AG04450 (cell line): ENCODE results near the gene RARB. TPM values are rescaled to one million over a fixed set of nuclear protein-coding genes. Genes with fewer than 3 reads are reported as not detected.

Experiments used
- CTCF ChIA-PET: fragments of 300-600, 350-600 bp; formaldehyde crosslinking; extraction: SDS; loops from one replicate; lab custom pipeline; 2022; ENCODE audit warnings: antibody characterized with exemption, inconsistent platforms; lab: Charles Lee
- POLR2A ChIA-PET: fragments of 350-600 bp; formaldehyde crosslinking; extraction: SDS; loops from one replicate; lab custom pipeline; 2021; ENCODE audit warnings: antibody characterized with exemption, inconsistent platforms; lab: Yijun Ruan, JAX
- DNase-seq: peaks from one replicate; pipeline ENCODE4 v3.0.0-alpha.2; 2011; ENCODE audit warnings: low read depth, low spot score
- H3K27ac ChIP-seq: one replicate; pipeline ENCODE4 v1.5.1; 2012; ENCODE audit warnings: low read depth, low read length, control low read depth
- H3K27me3 ChIP-seq: one replicate; pipeline ENCODE4 v1.6.0; 2012; ENCODE audit warnings: low read length; ENCODE audit not compliant: control insufficient read depth, insufficient read depth
- H3K4me3 ChIP-seq: 2 replicates; pipeline ENCODE4 v1.5.1; 2011; ENCODE audit warnings: mild to moderate bottlenecking, low read depth, low read length, control low read depth
- H3K9me3 ChIP-seq: 2 replicates; pipeline ENCODE4 v1.5.1; 2012; ENCODE audit warnings: low read length; ENCODE audit not compliant: control insufficient read depth, insufficient read depth
- polyA plus RNA-seq: library from polyadenylated mRNA; depleted of rRNA; stranded (reverse); fragments of >200 nt; gene quantifications from 2 replicates; pipeline ENCODE4 v1.2.3, GENCODE V29; 2011
- TF ChIP-seq, protein P1 (sequence below): IDR thresholded peaks from 2 replicates; pipeline ENCODE4 v1.5.1; 2011; ENCODE audit warnings: low read depth, low read length, control low read depth, inconsistent platforms

Gene RARB
- polyA plus RNA-seq, 1 experiment = 0.51 TPM

DNA sequence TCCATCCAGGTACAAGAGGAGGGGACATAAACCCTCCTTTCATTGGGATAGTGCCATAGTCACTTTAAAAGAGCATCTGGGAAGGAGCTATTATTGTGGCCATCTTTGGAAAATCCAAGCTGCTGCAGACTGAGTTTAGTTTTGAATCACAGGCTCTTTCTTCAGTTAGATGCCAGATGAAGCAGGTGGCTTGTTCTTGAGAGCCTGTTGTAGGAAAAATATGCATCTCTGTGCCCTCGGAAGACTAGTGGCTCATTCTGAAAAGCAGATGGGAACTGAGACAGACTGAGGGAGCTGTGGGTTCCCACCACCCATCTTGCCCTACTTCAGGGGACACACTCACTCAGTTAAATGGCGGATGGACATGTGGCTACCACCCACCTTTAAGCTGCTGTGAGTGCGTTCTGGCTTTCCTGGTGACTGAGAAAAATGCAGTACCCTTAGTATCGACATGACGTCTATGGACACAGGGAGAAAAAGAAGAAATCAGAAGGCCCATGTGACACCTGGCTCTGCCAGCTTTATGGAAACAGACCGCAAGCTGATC is 50.2 kb downstream of the RARB start:
- POLR2A ChIA-PET = no interaction called here
- Histone ChIP-seq H3K27me3 (no peaks in the 10 kb centered on the region), H3K27ac (no peak overlapping the region), H3K4me3 (no peak overlapping the region), H3K9me3 (no peaks in the 10 kb centered on the region)
- TF ChIP-seq, protein P1, sequence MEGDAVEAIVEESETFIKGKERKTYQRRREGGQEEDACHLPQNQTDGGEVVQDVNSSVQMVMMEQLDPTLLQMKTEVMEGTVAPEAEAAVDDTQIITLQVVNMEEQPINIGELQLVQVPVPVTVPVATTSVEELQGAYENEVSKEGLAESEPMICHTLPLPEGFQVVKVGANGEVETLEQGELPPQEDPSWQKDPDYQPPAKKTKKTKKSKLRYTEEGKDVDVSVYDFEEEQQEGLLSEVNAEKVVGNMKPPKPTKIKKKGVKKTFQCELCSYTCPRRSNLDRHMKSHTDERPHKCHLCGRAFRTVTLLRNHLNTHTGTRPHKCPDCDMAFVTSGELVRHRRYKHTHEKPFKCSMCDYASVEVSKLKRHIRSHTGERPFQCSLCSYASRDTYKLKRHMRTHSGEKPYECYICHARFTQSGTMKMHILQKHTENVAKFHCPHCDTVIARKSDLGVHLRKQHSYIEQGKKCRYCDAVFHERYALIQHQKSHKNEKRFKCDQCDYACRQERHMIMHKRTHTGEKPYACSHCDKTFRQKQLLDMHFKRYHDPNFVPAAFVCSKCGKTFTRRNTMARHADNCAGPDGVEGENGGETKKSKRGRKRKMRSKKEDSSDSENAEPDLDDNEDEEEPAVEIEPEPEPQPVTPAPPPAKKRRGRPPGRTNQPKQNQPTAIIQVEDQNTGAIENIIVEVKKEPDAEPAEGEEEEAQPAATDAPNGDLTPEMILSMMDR = no peak
- no peak for DNase-seq
- CTCF ChIA-PET = interaction anchor here (0.6 kb wide), 1 partner anchor 82 kb away, joined by 3 read pairs; no protein-coding TSS in a partner anchor

DNA sequence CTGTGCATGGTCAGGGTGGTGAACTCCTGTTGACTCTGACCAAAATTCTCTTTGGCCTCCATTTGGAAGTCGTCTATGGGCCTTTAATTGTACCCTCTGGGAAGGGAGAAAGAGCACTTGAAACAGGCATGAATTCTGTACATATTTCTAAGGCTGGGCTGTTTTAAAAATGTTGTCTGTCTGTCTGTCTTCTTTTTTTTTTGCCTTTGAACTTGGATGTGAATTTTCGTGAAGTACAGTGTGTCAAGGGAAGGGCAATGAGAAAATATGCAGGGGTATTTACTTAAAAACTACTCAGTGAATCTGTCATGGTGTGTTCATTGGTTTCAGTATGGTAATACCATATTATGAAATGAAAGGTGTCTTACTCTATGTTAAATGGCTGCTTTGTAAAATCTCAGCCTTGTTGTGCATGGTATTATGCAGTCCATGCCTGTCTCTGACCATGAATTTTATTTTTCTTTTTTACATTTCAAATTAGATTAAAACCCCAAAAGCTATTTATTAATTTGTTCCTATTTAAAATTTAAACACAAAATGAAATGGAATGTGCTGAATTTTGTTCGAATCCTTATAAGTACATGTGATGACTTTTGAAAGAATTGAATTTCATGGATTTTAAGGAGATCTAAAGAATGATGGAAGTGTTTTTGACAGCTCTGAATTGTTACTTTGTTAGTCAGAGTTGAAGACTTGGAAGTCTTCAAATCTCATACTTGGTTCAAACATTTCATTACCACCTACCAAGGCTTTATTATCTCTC is 51.1 kb downstream of the RARB start:
- ChIA-PET CTCF (interaction anchor here (0.6 kb wide), 1 partner anchor 81 kb away, joined by 3 read pairs; no protein-coding TSS in a partner anchor), POLR2A (no interaction called here)
- Histone ChIP-seq H3K4me3 (no peak overlapping the region), H3K27ac (no peak overlapping the region), H3K9me3 (no peaks in the 10 kb centered on the region), H3K27me3 (no peaks in the 10 kb centered on the region)
- DNase-seq = no peak
- TF ChIP-seq, protein P1 = no peak

DNA sequence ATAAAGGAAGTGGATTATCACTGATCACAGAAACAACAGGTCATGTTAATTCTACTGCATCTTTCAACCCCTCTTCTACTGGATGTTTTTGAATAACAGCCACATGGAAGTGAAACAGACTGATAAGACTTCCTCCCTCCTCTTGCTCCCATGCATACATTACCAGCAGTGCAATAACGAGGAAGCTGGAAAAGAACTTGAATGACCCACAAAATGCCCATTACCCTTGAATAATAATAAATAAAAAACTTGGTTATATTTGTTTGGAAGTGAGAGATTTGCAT is 51.6 kb downstream of the RARB start:
- TF ChIP-seq, protein P1 = no peak
- no peak overlapping the region for H3K4me3 ChIP-seq
- no peak overlapping the region for H3K27ac ChIP-seq
- no peak for DNase-seq
- H3K27me3 ChIP-seq = no peaks in the 10 kb centered on the region
- ChIA-PET POLR2A (no interaction called here), CTCF (no interaction called here)
- no peaks in the 10 kb centered on the region for H3K9me3 ChIP-seq

DNA sequence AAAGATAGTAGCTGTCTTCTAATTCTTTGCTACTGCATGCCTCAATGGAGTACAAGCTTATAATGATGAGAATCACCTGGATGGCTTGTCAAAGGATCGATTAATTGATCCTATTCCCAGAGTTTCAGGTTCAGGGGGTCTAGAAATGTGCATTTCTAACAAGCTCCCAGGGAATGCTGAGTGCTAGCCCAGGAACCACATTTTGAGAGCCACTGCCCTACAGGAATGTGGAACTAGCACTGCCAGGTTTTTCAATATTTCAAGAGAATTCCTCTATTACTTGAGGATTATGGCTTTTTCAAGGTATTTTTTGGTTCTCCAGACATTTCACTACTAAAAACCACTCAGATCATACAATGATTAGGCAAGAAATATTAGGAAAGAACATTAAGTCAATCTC is 52.7 kb downstream of the RARB start:
- no peaks in the 10 kb centered on the region for H3K27me3 ChIP-seq
- ChIA-PET POLR2A (no interaction called here), CTCF (no interaction called here)
- H3K4me3 ChIP-seq = no peak overlapping the region
- TF ChIP-seq, protein P1 = no peak
- H3K27ac ChIP-seq = no peak overlapping the region
- no peak for DNase-seq
- H3K9me3 ChIP-seq = no peaks in the 10 kb centered on the region

DNA sequence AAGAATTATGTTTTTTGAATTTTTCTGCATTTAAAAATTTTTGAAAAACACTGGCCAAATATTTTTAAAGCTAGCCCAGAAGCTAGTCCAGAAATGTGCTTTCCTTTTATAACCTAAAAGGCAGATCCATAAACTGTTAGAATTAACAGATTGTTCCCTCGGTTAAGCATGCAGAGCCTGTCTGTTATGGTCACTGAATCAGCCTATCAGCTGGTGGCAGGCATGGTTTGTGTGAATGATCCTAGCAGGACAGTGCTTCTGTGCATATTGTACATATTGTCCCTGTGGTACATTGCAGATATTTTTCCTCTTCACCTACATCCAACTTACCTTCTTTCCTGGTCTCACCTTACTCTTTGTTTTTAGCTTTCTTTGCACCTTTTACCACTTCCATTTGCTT is 53.3 kb downstream of the RARB start:
- Histone ChIP-seq H3K9me3 (no peaks in the 10 kb centered on the region), H3K27me3 (no peaks in the 10 kb centered on the region), H3K27ac (no peak overlapping the region), H3K4me3 (no peak overlapping the region)
- no peak for DNase-seq
- TF ChIP-seq, protein P1 = no peak
- POLR2A ChIA-PET = no interaction called here
- CTCF ChIA-PET = no interaction called here
